HCT116 (cell line): ENCODE measurements around the gene ZBTB39. TPM values are rescaled to one million over a fixed set of nuclear protein-coding genes. Genes with fewer than 3 reads are reported as not detected.

Source experiments
- ATAC-seq: fragments of 200-7000 bp; cut with Tn5 transposase; 2 replicates; pipeline ENCODE4 v1.9.1; 2020; ENCODE audit warnings: mild to moderate bottlenecking, moderate library complexity
- BruUV-seq: library from RNA; stranded (reverse); fragments of 400-500 nt; replicated peaks from 2 replicates; lab custom pipeline; 2021; lab: Mats Ljungman, UMichigan
- CTCF ChIA-PET: fragments of 300-600 bp; sonication (Branson Sonifier 250); formaldehyde crosslinking; loops from one replicate; lab custom pipeline; 2021; ENCODE audit warnings: antibody characterized with exemption; lab: Charles Lee
- POLR2A ChIA-PET: fragments of 300-600, 350-600 bp; sonication (Branson Sonifier 250); formaldehyde crosslinking; loops from one replicate; lab custom pipeline; 2021; ENCODE audit warnings: antibody characterized with exemption; lab: Charles Lee
- RAD21 ChIA-PET, 2 experiments: fragments of 300-600 bp; sonication (Branson Sonifier 250); formaldehyde crosslinking; loops; one replicate each; lab custom pipeline; 2023; ENCODE audit warnings: low total read pairs in 2 of 2; ENCODE audit not compliant: uncharacterized antibody in 2 of 2, unreplicated experiment in 2 of 2, low non-redundant PET in 1 of 2; lab: Charles Lee
- DNase-seq: peaks from one replicate; pipeline ENCODE4 v3.0.0-alpha.2; 2010; ENCODE audit warnings: low read depth, low spot score
- H2AFZ ChIP-seq: fragments of 200-600 bp; shearing (Covaris generic), sonication (generic); 2 replicates; pipeline ENCODE4 v1.6.1; 2017; ENCODE audit warnings: low read depth, mixed run types, mixed read lengths, antibody characterized with exemption, low read length; ENCODE audit not compliant: poor library complexity, severe bottlenecking
- H3K27ac ChIP-seq: 2 replicates; pipeline ENCODE4 v1.5.1; 2012; ENCODE audit warnings: low read depth, low read length
- H3K27me3 ChIP-seq: fragments of 200-600 bp; sonication (generic); 2 replicates; pipeline ENCODE4 v1.6.1; 2016; ENCODE audit warnings: mixed run types, low read length, mixed read lengths; ENCODE audit not compliant: insufficient read depth
- H3K36me3 ChIP-seq, 2 experiments: fragments of 200-500 bp in 1 of 2; fragments of 200-600 bp in 1 of 2; sonication (Bioruptor generic) in 1 of 2; sonication (generic) in 1 of 2; 2 replicates each; pipeline versions ENCODE4 v1.5.1 to v1.6.1; 2014 to 2016; ENCODE audit warnings: low read length in 2 of 2, inconsistent platforms in 1 of 2, mixed read lengths in 1 of 2, mixed run types in 1 of 2; ENCODE audit not compliant: insufficient read depth in 2 of 2, control insufficient read depth in 1 of 2
- H3K4me1 ChIP-seq, 2 experiments: fragments of 200-600 bp in 1 of 2; sonication (generic) in 1 of 2; 2 replicates each; pipeline versions ENCODE4 v1.5.1 to v1.6.1; 2012 to 2017; ENCODE audit warnings: low read length in 2 of 2, inconsistent platforms in 1 of 2, mild to moderate bottlenecking in 1 of 2, mixed read lengths in 1 of 2, mixed run types in 1 of 2, moderate library complexity in 1 of 2; ENCODE audit not compliant: insufficient read depth in 2 of 2, control insufficient read depth in 1 of 2
- H3K4me2 ChIP-seq: fragments of 200-600 bp; sonication (generic); 2 replicates; pipeline ENCODE4 v1.6.1; 2017; ENCODE audit warnings: mixed run types, low read length, mixed read lengths
- H3K4me3 ChIP-seq, 2 experiments: fragments of 200-600 bp in 1 of 2; sonication (generic) in 1 of 2; replicated peaks in 1 of 2; 2 replicates each; pipeline ENCODE4 v1.5.1; 2011 to 2016; ENCODE audit warnings: low read length in 2 of 2, control low read depth in 1 of 2, low read depth in 1 of 2, mild to moderate bottlenecking in 1 of 2, mixed read lengths in 1 of 2, mixed run types in 1 of 2
- H3K79me2 ChIP-seq: fragments of 200-600 bp; sonication (generic); 2 replicates; pipeline ENCODE4 v1.6.1; 2017; ENCODE audit warnings: mild to moderate bottlenecking, mixed run types, low read length, moderate library complexity, mixed read lengths; ENCODE audit not compliant: insufficient read depth
- H3K9ac ChIP-seq: fragments of 200-600 bp; sonication (generic); 2 replicates; pipeline ENCODE4 v1.6.1; 2016; ENCODE audit warnings: low read length, mixed read lengths
- H3K9me2 ChIP-seq: fragments of 200-600 bp; sonication (generic), shearing (Covaris generic); 2 replicates; pipeline ENCODE4 v1.6.1; 2017; ENCODE audit warnings: mixed run types, mild to moderate bottlenecking, moderate library complexity; ENCODE audit not compliant: insufficient read depth
- H3K9me3 ChIP-seq, 2 experiments: fragments of 200-500 bp in 1 of 2; fragments of 200-600 bp in 1 of 2; sonication (Bioruptor generic) in 1 of 2; sonication (generic) in 1 of 2; 2 replicates each; pipeline ENCODE4 v1.6.1; 2014 to 2017; ENCODE audit warnings: low read length in 2 of 2, mixed read lengths in 2 of 2, inconsistent platforms in 1 of 2, low read depth in 1 of 2, mild to moderate bottlenecking in 1 of 2, mixed run types in 1 of 2, moderate library complexity in 1 of 2; ENCODE audit not compliant: control insufficient read depth in 1 of 2, insufficient read depth in 1 of 2
- H4K20me1 ChIP-seq: fragments of 200-600 bp; sonication (generic), shearing (Covaris generic); 2 replicates; pipeline ENCODE4 v1.6.1; 2017; ENCODE audit warnings: mixed run types, mild to moderate bottlenecking, moderate library complexity; ENCODE audit not compliant: insufficient read depth
- CEBPB ChIP-seq: IDR thresholded peaks from 2 replicates; pipeline ENCODE4 v1.6.1; 2012; ENCODE audit warnings: low read depth
- EGR1 ChIP-seq: IDR thresholded peaks from 2 replicates; pipeline ENCODE4 v1.6.1; 2012; ENCODE audit warnings: low read depth
- EZH2phosphoT487 ChIP-seq: fragments of 200-600 bp; IDR thresholded peaks from 2 replicates; pipeline ENCODE4 v1.6.1; 2018; ENCODE audit warnings: antibody characterized with exemption, borderline replicate concordance
- POLR2AphosphoS5 ChIP-seq: IDR thresholded peaks from 2 replicates; pipeline ENCODE4 v1.6.1; 2011; ENCODE audit warnings: mild to moderate bottlenecking, low read depth, low read length, moderate library complexity
- SIN3A ChIP-seq: IDR thresholded peaks from 2 replicates; pipeline ENCODE4 v1.6.1; 2012; ENCODE audit warnings: low read depth
- SP1 ChIP-seq: IDR thresholded peaks from 2 replicates; pipeline ENCODE4 v1.6.1; 2012; ENCODE audit warnings: low read depth
- SRF ChIP-seq: IDR thresholded peaks from 2 replicates; pipeline ENCODE4 v1.6.1; 2012; ENCODE audit warnings: low read depth
- TCF7L2 ChIP-seq: IDR thresholded peaks from 2 replicates; pipeline ENCODE4 v1.7.0; 2011; ENCODE audit warnings: borderline replicate concordance, inconsistent platforms; ENCODE audit not compliant: insufficient read depth, insufficient read length; ENCODE audit errors: extremely low read depth
- intact Hi-C: fragments of 100-400 bp; cut with micrococcal nuclease; formaldehyde crosslinking; loops from 2 replicates; pipeline ENCODE4 v1.10.0; 2022
- total RNA-seq: library from RNA; stranded (reverse); gene quantifications from one replicate; pipeline ENCODE4 v1.2.1, GENCODE V29; 2021; ENCODE audit not compliant: unreplicated experiment
- TF ChIP-seq, protein P1 (sequence below), 3 experiments: fragments of 200-600 bp in 1 of 3; sonication (generic) in 1 of 3; IDR thresholded peaks in 2 of 3; conservative IDR thresholded peaks in 1 of 3; 2 replicates each; pipeline ENCODE4 v1.5.1; 2012 to 2017; ENCODE audit warnings: low read depth in 2 of 3, low read length in 2 of 3, antibody characterized with exemption in 1 of 3, borderline replicate concordance in 1 of 3, control low read depth in 1 of 3, mild to moderate bottlenecking in 1 of 3, mixed read lengths in 1 of 3, mixed run types in 1 of 3, moderate library complexity in 1 of 3; ENCODE audit not compliant: insufficient read depth in 1 of 3
- TF ChIP-seq, protein P2 (sequence below): IDR thresholded peaks from 2 replicates; pipeline ENCODE4 v1.6.1; 2012
- TF ChIP-seq, protein P3 (sequence below): IDR thresholded peaks from 2 replicates; pipeline ENCODE4 v1.6.1; 2012
- TF ChIP-seq, protein P4 (sequence below): IDR thresholded peaks from 2 replicates; pipeline ENCODE4 v1.6.1; 2011; ENCODE audit warnings: mild to moderate bottlenecking, low read length, moderate library complexity; ENCODE audit not compliant: insufficient replicate concordance; ENCODE audit errors: extremely low read depth

Gene ZBTB39
- total RNA-seq, 1 experiment from 2014 or later = 12.3 TPM

DNA sequence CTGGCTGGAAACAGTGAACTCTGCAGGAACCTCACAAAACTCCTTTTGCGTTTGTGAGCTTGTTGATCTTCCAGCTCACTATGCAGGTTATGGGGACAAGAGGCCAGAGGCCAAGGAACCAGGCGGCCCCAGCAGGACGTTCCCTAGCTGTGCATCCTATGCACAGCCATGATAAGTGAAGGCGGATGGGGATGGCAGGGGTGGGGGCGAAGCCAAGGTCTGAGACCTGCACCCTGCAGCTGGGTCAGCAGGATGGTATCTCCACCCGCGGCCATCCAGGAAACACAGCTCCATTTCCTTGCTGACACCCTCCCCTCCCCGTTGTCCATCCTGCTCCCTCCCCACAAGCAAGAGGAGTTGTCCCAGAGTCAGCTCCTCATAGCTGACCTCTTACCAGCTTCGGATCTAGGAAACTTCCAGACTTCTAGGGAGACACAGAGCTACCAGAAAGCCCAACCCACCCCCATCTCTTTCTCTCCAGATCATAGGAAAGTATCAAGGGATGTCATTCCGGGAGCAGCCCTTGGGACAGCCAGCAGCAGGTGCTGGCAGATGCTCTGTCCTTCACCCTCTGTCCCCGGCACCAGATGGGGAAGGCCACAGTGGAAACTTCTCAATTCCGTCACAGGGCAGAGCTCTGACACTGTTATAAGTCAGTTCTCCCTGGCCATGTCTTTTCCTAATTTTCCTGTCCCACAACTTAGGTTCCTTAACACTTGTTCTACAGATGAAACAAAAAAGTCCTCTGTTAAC is 9.4 kb downstream of the ZBTB39 start (continued):
- TF ChIP-seq TCF7L2 (no peak), SRF (no peak)
- TF ChIP-seq, protein P1, sequence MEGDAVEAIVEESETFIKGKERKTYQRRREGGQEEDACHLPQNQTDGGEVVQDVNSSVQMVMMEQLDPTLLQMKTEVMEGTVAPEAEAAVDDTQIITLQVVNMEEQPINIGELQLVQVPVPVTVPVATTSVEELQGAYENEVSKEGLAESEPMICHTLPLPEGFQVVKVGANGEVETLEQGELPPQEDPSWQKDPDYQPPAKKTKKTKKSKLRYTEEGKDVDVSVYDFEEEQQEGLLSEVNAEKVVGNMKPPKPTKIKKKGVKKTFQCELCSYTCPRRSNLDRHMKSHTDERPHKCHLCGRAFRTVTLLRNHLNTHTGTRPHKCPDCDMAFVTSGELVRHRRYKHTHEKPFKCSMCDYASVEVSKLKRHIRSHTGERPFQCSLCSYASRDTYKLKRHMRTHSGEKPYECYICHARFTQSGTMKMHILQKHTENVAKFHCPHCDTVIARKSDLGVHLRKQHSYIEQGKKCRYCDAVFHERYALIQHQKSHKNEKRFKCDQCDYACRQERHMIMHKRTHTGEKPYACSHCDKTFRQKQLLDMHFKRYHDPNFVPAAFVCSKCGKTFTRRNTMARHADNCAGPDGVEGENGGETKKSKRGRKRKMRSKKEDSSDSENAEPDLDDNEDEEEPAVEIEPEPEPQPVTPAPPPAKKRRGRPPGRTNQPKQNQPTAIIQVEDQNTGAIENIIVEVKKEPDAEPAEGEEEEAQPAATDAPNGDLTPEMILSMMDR (IDR thresholded peaks at IDR 0.05 in 2 of 3, conservative IDR thresholded peaks at IDR 0.05 in 1 of 3; ENCODE audit: borderline replicate concordance in 1 of 3, insufficient read depth in 1 of 3, low read depth in 2 of 3, low read length in 2 of 3) = no peak

DNA sequence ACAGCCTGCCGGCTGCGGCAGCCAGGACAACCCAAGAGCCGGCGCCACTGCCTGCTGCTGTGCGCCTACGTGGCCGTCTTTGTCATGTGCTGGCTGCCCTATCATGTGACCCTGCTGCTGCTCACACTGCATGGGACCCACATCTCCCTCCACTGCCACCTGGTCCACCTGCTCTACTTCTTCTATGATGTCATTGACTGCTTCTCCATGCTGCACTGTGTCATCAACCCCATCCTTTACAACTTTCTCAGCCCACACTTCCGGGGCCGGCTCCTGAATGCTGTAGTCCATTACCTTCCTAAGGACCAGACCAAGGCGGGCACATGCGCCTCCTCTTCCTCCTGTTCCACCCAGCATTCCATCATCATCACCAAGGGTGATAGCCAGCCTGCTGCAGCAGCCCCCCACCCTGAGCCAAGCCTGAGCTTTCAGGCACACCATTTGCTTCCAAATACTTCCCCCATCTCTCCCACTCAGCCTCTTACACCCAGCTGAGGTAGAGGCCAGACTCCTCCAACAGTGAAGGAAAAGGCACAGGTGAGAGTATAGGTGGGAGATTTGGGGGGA is 10.3 kb downstream of the ZBTB39 start:
- no peaks in the 10 kb centered on the region for H3K27me3 ChIP-seq
- no TSS peak for BruUV-seq
- ChIA-PET RAD21 (no interaction called here), POLR2A (no interaction called here), CTCF (interaction anchor here (0.6 kb wide), 1 partner anchor 11 kb away, joined by 3 read pairs; no protein-coding TSS in a partner anchor)
- ATAC-seq = no peak
- no peak overlapping the region for H3K27ac ChIP-seq
- 0 out of 4 replicates have a peak, but pooled peaks cover 3 to 4% of the 10 kb centered on the region in 2 experiments for H3K4me1 ChIP-seq
- peaks cover 10% of the 10 kb centered on the region in 2 experiments; a peak in 3 of 4 replicates for H3K36me3 ChIP-seq
- no peak overlapping the region for H3K4me2 ChIP-seq
- TF ChIP-seq POLR2AphosphoS5 = no peak
- TF ChIP-seq, protein P1 (IDR thresholded peaks at IDR 0.05 in 2 of 3, conservative IDR thresholded peaks at IDR 0.05 in 1 of 3; ENCODE audit: borderline replicate concordance in 1 of 3, insufficient read depth in 1 of 3, low read depth in 2 of 3, low read length in 2 of 3) = no peak
- TF ChIP-seq SIN3A = no peak
- TF ChIP-seq EZH2phosphoT487 = no peak
- no peak for TF ChIP-seq EGR1
- TF ChIP-seq, protein P2, sequence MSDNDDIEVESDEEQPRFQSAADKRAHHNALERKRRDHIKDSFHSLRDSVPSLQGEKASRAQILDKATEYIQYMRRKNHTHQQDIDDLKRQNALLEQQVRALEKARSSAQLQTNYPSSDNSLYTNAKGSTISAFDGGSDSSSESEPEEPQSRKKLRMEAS = no peak
- TF ChIP-seq SP1 = no peak
- no peak for TF ChIP-seq CEBPB
- TF ChIP-seq, protein P3, sequence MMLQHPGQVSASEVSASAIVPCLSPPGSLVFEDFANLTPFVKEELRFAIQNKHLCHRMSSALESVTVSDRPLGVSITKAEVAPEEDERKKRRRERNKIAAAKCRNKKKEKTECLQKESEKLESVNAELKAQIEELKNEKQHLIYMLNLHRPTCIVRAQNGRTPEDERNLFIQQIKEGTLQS = no peak
- no peak for TF ChIP-seq TCF7L2
- TF ChIP-seq, protein P4, sequence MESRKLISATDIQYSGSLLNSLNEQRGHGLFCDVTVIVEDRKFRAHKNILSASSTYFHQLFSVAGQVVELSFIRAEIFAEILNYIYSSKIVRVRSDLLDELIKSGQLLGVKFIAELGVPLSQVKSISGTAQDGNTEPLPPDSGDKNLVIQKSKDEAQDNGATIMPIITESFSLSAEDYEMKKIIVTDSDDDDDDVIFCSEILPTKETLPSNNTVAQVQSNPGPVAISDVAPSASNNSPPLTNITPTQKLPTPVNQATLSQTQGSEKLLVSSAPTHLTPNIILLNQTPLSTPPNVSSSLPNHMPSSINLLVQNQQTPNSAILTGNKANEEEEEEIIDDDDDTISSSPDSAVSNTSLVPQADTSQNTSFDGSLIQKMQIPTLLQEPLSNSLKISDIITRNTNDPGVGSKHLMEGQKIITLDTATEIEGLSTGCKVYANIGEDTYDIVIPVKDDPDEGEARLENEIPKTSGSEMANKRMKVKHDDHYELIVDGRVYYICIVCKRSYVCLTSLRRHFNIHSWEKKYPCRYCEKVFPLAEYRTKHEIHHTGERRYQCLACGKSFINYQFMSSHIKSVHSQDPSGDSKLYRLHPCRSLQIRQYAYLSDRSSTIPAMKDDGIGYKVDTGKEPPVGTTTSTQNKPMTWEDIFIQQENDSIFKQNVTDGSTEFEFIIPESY = no peak
- TF ChIP-seq, all 23 proteins: peak for 0
- Histone ChIP-seq H3K9ac (no peak overlapping the region), H3K9me3 (no peaks in the 10 kb centered on the region), H3K79me2 (peaks cover 11% of the 10 kb centered on the region), H3K4me3 (no peak overlapping the region), H2AFZ (no peak overlapping the region), H3K9me2 (no peaks in the 10 kb centered on the region), H4K20me1 (no peaks in the 10 kb centered on the region)
- intact Hi-C loops = no loop called here
- no peak for DNase-seq
